Astrocyte (in vitro differentiated cells and primary cell): ENCODE data around the gene RAD17. TPM values are rescaled to one million over a fixed set of nuclear protein-coding genes. Genes with fewer than 3 reads are reported as not detected.
A peak's percentile ranks its signal among the peaks of the same experiment; 100 is the strongest.
"Not testable (repeated sequence)": the region's sequence is repeated elsewhere in the genome, so short reads cannot be mapped to it uniquely, and the experiment has no call there.

Source experiments
- DNase-seq: peaks from one replicate; pipeline ENCODE4 v3.0.0-alpha.2; 2010; ENCODE audit warnings: low read depth
- FAIRE-seq: peaks from 2 replicates; lab custom pipeline; 2011; peaks lifted over from hg19 to GRCh38; lab: Jason Lieb, UNC
- H2AFZ ChIP-seq: 2 replicates; pipeline ENCODE4 v1.6.0; 2012; ENCODE audit warnings: low read depth, low read length, inconsistent platforms
- H3K27ac ChIP-seq: 2 replicates; pipeline ENCODE4 v1.5.1; 2011; ENCODE audit warnings: low read depth, low read length, inconsistent platforms
- H3K27me3 ChIP-seq: 2 replicates; pipeline ENCODE4 v1.6.0; 2011; ENCODE audit warnings: low read length, inconsistent platforms; ENCODE audit not compliant: insufficient read depth
- H3K36me3 ChIP-seq: 2 replicates; pipeline ENCODE4 v1.5.1; 2011; ENCODE audit warnings: low read length, inconsistent platforms; ENCODE audit not compliant: insufficient read depth
- H3K4me1 ChIP-seq: 2 replicates; pipeline ENCODE4 v1.5.1; 2011; ENCODE audit warnings: low read length, inconsistent platforms; ENCODE audit not compliant: insufficient read depth
- H3K4me2 ChIP-seq: 2 replicates; pipeline ENCODE4 v1.6.0; 2012; ENCODE audit warnings: low read length, inconsistent platforms
- H3K4me3 ChIP-seq: 2 replicates; pipeline ENCODE4 v1.5.1; 2011; ENCODE audit warnings: low read depth, mild to moderate bottlenecking, low read length, inconsistent platforms; ENCODE audit not compliant: insufficient read depth
- H3K79me2 ChIP-seq: 2 replicates; pipeline ENCODE4 v1.6.0; 2012; ENCODE audit warnings: mild to moderate bottlenecking, low read length, inconsistent platforms; ENCODE audit not compliant: insufficient read depth
- H3K9ac ChIP-seq: 2 replicates; pipeline ENCODE4 v1.6.0; 2012; ENCODE audit warnings: mild to moderate bottlenecking, low read length, inconsistent platforms
- H3K9me3 ChIP-seq: 2 replicates; pipeline ENCODE4 v1.5.1; 2012; ENCODE audit warnings: low read depth, mild to moderate bottlenecking, low read length, inconsistent platforms; ENCODE audit not compliant: insufficient read depth
- H4K20me1 ChIP-seq: 2 replicates; pipeline ENCODE4 v1.6.0; 2012; ENCODE audit warnings: low read length, inconsistent platforms; ENCODE audit not compliant: insufficient read depth
- H3K27ac Mint-ChIP-seq: one replicate; pipeline ENCODE4 v1.8.0; 2021; ENCODE audit warnings: mild to moderate bottlenecking, mixed read lengths; ENCODE audit not compliant: unreplicated experiment
- H3K27me3 Mint-ChIP-seq: one replicate; pipeline ENCODE4 v1.8.0; 2021; ENCODE audit warnings: low read depth, mixed read lengths; ENCODE audit not compliant: unreplicated experiment
- H3K36me3 Mint-ChIP-seq: one replicate; pipeline ENCODE4 v1.8.0; 2021; ENCODE audit warnings: low read depth, mixed read lengths; ENCODE audit not compliant: unreplicated experiment
- H3K4me1 Mint-ChIP-seq: one replicate; pipeline ENCODE4 v1.8.0; 2021; ENCODE audit warnings: low read depth, mixed read lengths; ENCODE audit not compliant: unreplicated experiment
- H3K4me3 Mint-ChIP-seq: one replicate; pipeline ENCODE4 v1.8.0; 2021; ENCODE audit warnings: mild to moderate bottlenecking, moderate library complexity, mixed read lengths; ENCODE audit not compliant: unreplicated experiment
- H3K9me3 Mint-ChIP-seq: one replicate; pipeline ENCODE4 v1.8.0; 2021; ENCODE audit warnings: mild to moderate bottlenecking, mixed read lengths; ENCODE audit not compliant: unreplicated experiment
- EZH2 ChIP-seq: IDR thresholded peaks from 2 replicates; pipeline ENCODE4 v1.6.1; 2012; ENCODE audit warnings: mild to moderate bottlenecking, low read length, inconsistent platforms; ENCODE audit not compliant: insufficient read depth
- total RNA-seq: library from RNA; stranded (reverse); gene quantifications from 2 replicates; pipeline ENCODE4 v1.2.1, GENCODE V29; 2021
- TF ChIP-seq, protein P1 (sequence below): IDR thresholded peaks from 2 replicates; pipeline ENCODE4 v1.5.1; 2011; ENCODE audit warnings: low read depth, mild to moderate bottlenecking, inconsistent platforms, low read length, moderate library complexity; ENCODE audit not compliant: insufficient read depth

Gene RAD17
- total RNA-seq, 1 donor from 2014 or later, result 24.1 TPM

DNA sequence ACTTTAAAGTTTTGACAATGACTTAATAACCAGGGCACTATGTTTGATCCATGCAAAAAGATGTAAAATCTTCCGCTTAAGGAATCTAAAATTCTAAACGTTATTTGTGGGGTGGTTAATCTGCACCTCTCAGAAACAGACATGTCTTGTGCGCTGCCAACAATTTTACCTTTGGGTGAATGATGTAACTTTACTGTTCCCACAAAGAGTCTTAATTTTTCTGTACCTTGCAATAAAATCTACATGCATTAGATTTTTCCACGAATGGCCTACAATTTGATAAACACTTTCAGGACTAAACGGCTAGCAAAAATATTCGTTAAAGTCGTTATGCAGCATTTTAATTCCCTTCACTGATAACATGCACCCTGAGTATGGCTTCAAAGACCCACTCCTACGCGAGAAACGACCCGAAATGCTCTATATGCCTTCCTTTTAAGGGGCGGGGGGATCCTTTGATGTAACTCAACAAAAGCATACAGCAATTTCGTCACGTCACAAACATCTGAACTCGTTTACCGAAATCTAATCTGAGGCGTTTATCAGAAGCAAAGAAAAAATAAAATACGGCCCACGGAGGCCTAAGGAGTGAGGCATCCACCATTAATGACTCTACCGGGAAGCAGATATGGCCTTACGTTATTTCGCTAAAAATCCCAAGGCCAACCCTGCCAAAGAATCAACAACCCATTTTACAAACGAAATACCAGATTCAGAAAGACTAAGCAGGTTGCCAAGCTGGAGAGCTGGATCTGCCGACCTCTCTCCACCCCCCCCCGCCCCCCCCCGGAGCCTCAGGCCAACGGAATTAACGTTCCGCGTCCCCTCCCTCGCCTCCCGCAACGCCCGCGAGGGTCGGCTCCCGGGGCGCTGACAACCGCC is 919 bp upstream of the RAD17 start:
- H3K4me3 Mint-ChIP-seq, result peak overlapping the region; percentile 99
- no peaks in the 10 kb centered on the region for H3K9me3 Mint-ChIP-seq
- Histone ChIP-seq H3K9me3 (no peaks in the 10 kb centered on the region), H3K4me1 (peaks cover 14% of the 10 kb centered on the region), H3K36me3 (peaks cover 13% of the 10 kb centered on the region), H3K79me2 (peaks cover 87% of the 10 kb centered on the region), H2AFZ (peak overlapping the region; percentile 92), H4K20me1 (peaks cover 32% of the 10 kb centered on the region), H3K4me3 (peak overlapping the region; percentile 98), H3K27me3 (no peaks in the 10 kb centered on the region), H3K27ac (peak overlapping the region; percentile 100), H3K4me2 (peak overlapping the region; percentile 97), H3K9ac (peak overlapping the region; percentile 96)
- H3K36me3 Mint-ChIP-seq, result peaks cover 4% of the 10 kb centered on the region
- peak overlapping the region; percentile 98 for H3K27ac Mint-ChIP-seq
- FAIRE-seq (no peak), DNase-seq (peak; percentile 54)
- H3K4me1 Mint-ChIP-seq, result peaks cover 11% of the 10 kb centered on the region
- H3K27me3 Mint-ChIP-seq, result no peaks in the 10 kb centered on the region
- TF ChIP-seq EZH2, result no peak
- TF ChIP-seq, protein P1, sequence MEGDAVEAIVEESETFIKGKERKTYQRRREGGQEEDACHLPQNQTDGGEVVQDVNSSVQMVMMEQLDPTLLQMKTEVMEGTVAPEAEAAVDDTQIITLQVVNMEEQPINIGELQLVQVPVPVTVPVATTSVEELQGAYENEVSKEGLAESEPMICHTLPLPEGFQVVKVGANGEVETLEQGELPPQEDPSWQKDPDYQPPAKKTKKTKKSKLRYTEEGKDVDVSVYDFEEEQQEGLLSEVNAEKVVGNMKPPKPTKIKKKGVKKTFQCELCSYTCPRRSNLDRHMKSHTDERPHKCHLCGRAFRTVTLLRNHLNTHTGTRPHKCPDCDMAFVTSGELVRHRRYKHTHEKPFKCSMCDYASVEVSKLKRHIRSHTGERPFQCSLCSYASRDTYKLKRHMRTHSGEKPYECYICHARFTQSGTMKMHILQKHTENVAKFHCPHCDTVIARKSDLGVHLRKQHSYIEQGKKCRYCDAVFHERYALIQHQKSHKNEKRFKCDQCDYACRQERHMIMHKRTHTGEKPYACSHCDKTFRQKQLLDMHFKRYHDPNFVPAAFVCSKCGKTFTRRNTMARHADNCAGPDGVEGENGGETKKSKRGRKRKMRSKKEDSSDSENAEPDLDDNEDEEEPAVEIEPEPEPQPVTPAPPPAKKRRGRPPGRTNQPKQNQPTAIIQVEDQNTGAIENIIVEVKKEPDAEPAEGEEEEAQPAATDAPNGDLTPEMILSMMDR, result no peak

DNA sequence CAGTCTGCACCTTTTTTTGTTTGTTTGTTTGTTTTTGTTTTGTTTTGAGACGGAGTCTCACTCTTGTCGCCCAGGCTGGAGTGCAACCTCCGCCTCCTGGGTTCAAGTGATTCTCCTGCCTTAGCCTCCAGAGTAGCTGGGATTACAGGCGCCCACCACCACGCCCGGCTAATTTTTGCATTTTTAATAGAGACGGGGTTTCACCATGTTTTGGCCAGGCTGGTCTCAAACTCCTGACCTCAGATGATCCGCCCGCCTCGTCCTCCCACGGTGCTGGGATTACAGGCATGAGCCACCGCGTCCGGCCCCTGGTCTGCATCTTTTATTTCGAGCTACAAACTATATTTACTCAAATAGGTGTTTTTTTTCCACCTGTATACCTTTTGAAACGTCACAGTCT is 717 bp downstream of the RAD17 start:
- H3K9me3 ChIP-seq, FAIRE-seq, H3K9me3 Mint-ChIP-seq, H3K36me3 ChIP-seq, H3K27me3 Mint-ChIP-seq, H3K36me3 Mint-ChIP-seq, H3K27me3 ChIP-seq, DNase-seq: not testable (repeated sequence)
- Histone ChIP-seq H4K20me1 (peaks cover 20% of the 10 kb centered on the region), H3K4me2 (peak overlapping the region; percentile 97), H3K27ac (peak overlapping the region; percentile 100), H3K4me1 (peaks cover 14% of the 10 kb centered on the region), H3K79me2 (peaks cover 70% of the 10 kb centered on the region), H2AFZ (peak overlapping the region; percentile 92), H3K9ac (peak overlapping the region; percentile 96), H3K4me3 (peak overlapping the region; percentile 98)
- Mint-ChIP-seq H3K4me1 (peaks cover 11% of the 10 kb centered on the region), H3K27ac (peak overlapping the region; percentile 87), H3K4me3 (peak overlapping the region; percentile 94)

DNA sequence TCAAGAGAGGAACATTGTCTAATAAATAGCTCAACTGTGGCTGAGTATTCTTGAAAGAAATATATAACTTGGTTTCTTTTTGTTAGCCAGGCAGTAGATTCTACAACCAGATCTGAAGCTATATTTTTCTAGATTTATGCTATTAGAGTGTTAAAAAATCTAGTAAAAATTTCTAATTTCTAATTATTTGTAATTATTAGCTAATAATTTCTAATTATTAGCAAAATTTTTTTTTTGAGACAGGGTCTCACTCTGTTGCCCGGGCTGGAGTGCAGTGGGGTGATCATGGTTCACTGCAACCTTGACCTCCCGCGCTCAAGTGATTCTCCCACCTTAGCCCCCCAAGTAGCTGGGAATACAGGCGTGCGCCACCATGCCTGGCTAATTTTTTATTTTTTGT is 2.8 kb downstream of the RAD17 start:
- H3K27ac Mint-ChIP-seq, result no peak overlapping the region
- no peak for DNase-seq
- no peaks in the 10 kb centered on the region for H3K27me3 Mint-ChIP-seq
- no peak overlapping the region for H3K4me3 ChIP-seq
- H3K36me3 Mint-ChIP-seq, result peaks cover 3% of the 10 kb centered on the region
- peak overlapping the region; percentile 60 for H3K4me3 Mint-ChIP-seq
- peaks cover 50% of the 10 kb centered on the region for H3K79me2 ChIP-seq
- peaks cover 14% of the 10 kb centered on the region for H3K4me1 ChIP-seq
- H3K9me3 Mint-ChIP-seq, result no peaks in the 10 kb centered on the region
- no peak for FAIRE-seq
- no peak overlapping the region for H2AFZ ChIP-seq
- peaks cover 6% of the 10 kb centered on the region for H4K20me1 ChIP-seq
- peaks cover 8% of the 10 kb centered on the region for H3K4me1 Mint-ChIP-seq
- no peak overlapping the region for H3K27ac ChIP-seq
- no peak overlapping the region for H3K9ac ChIP-seq
- no peak overlapping the region for H3K4me2 ChIP-seq
- no peak for TF ChIP-seq EZH2
- TF ChIP-seq, protein P1, result no peak
- no peaks in the 10 kb centered on the region for H3K27me3 ChIP-seq
- no peaks in the 10 kb centered on the region for H3K9me3 ChIP-seq
- peaks cover 10% of the 10 kb centered on the region for H3K36me3 ChIP-seq
